ENCODE measurements around the gene SNRK. TPM values are rescaled to one million over a fixed set of nuclear protein-coding genes. Genes with fewer than 3 reads are reported as not detected.

Gene SNRK
- total and polyA plus RNA-seq, 2 donors (not counting 3 experiments of a cell fraction or from before 2014, with no cell fraction given) = 43.3 to 99.9 TPM

DNA sequence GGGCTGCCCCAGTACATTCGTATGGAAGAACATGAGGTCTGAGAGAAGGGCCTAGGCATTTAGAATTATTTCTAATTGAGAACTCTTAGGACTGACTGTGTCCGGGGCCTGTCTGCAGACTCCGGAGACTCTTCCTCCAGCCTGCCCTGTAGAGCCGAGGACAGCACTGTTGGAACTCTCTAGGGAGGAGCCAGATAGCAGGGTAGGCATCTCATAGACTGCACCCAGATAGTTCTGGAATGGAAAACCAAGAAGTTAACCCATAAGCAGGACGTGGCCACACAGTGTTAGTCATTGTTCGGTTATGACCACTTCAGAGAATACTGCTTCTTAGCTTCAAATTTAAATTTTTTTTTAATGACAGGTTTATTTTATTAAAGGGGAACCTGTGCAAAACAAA lies 59.5 kb downstream of the SNRK start:
- Histone ChIP-seq H4K20me1 (replicated peaks; ENCODE audit: control insufficient read depth, extremely low read depth, insufficient read depth, low read length) (peaks cover 2% of the 10 kb centered on the region), H3K4me2 (ENCODE audit: insufficient read depth, low read length) (no peak overlapping the region), H3K79me2 (ENCODE audit: control insufficient read depth, insufficient read depth, low read length) (peaks cover 55% of the 10 kb centered on the region), H3K4me3 (replicated peaks in 1 of 3; ENCODE audit: insufficient read depth in 1 of 3, low read depth in 1 of 3, low read length in 3 of 3) (no peak overlapping the region), H3K9me1 (replicated peaks; ENCODE audit: control insufficient read depth, extremely low read depth, insufficient read depth, low read length) (no peaks in the 10 kb centered on the region), H3K27ac (ENCODE audit: insufficient read depth, low read depth, low read length) (no peak overlapping the region), H3K36me3 (ENCODE audit: control insufficient read depth in 2 of 2, extremely low read depth in 1 of 2, insufficient read depth in 2 of 2, low read length in 2 of 2) (peaks cover 52 to 75% of the 10 kb centered on the region in 2 experiments), H3K4me1 (ENCODE audit: control insufficient read depth, extremely low read depth, insufficient read depth, low read length) (peaks cover 7% of the 10 kb centered on the region), H3K9ac (replicated peaks; ENCODE audit: extremely low read depth, insufficient read depth, low read length) (no peak overlapping the region), H3K27me3 (ENCODE audit: control insufficient read depth in 2 of 2, insufficient read depth in 2 of 2, low read length in 2 of 2) (no peaks in the 10 kb centered on the region), H2AFZ (ENCODE audit: low read depth, low read length) (no peak overlapping the region), H3K9me3 (replicated peaks; ENCODE audit: control insufficient read depth, insufficient read depth, low read length) (no peaks in the 10 kb centered on the region)
- ChIA-PET POLR2A (no interaction called here), CTCF (interaction anchor here (1.8 to 5.4 kb wide), 3 partner anchors 44 to 157 kb away, joined by 7 to 26 read pairs (median 9); no protein-coding TSS in a partner anchor)
- no peak for FAIRE-seq
- no peak for DNase-seq (ENCODE audit: low read depth, low spot score)
- TF ChIP-seq, protein P1, sequence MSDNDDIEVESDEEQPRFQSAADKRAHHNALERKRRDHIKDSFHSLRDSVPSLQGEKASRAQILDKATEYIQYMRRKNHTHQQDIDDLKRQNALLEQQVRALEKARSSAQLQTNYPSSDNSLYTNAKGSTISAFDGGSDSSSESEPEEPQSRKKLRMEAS (IDR thresholded peaks at IDR 0.05; ENCODE audit: insufficient read depth, insufficient read length) = no peak
- TF ChIP-seq POLR2A (IDR thresholded peaks at IDR 0.05; ENCODE audit: low read depth, low read length) (no peak), POLR2AphosphoS5 (IDR thresholded peaks at IDR 0.05; ENCODE audit: insufficient read depth, low read depth, low read length) (peak; percentile 31)
- BruUV-seq (replicated peaks) = no TSS peak
- intact Hi-C loops (cut with micrococcal nuclease) (no loop called here), dilution Hi-C loops (cut with MboI; ENCODE audit: extremely low pct_ligation_motif_present, low sequenced_read_pairs) (no loop called here)

DNA sequence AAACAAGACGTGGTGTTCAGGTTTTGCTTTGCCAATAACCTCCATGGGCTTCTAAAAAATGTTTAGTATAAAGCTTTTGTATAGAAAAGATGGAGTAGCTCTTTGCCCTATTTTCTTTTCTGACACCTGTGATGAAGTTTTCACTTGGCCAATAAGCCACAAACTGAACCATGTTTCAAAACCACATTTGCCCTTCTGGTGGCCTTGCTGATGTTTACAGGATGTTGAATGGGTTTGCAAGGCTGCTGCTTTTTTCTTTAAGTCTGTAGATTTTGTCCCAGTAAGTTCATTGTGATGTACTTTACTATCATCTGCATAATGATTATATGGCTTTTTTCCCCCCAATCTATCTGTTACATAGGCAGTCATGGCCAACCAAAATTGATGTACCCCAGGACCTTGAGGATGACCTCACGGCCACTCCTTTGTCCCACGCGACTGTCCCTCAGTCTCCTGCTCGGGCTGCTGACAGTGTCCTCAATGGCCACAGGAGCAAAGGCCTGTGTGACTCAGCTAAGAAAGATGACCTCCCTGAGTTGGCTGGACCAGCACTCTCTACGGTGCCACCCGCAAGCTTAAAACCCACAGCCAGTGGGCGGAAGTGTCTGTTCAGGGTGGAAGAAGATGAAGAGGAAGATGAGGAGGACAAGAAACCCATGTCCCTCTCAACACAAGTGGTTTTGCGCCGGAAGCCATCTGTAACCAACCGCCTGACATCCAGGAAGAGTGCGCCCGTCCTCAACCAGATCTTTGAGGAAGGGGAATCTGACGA lies 60.8 kb downstream of the SNRK start:
- Histone ChIP-seq H3K27me3 (ENCODE audit: control insufficient read depth in 2 of 2, insufficient read depth in 2 of 2, low read length in 2 of 2) (no peaks in the 10 kb centered on the region), H3K36me3 (ENCODE audit: control insufficient read depth in 2 of 2, extremely low read depth in 1 of 2, insufficient read depth in 2 of 2, low read length in 2 of 2) (peaks cover 51 to 71% of the 10 kb centered on the region in 2 experiments), H3K9ac (replicated peaks; ENCODE audit: extremely low read depth, insufficient read depth, low read length) (no peak overlapping the region), H3K4me1 (ENCODE audit: control insufficient read depth, extremely low read depth, insufficient read depth, low read length) (peaks cover 7% of the 10 kb centered on the region), H2AFZ (ENCODE audit: low read depth, low read length) (no peak overlapping the region), H4K20me1 (replicated peaks; ENCODE audit: control insufficient read depth, extremely low read depth, insufficient read depth, low read length) (peaks cover 2% of the 10 kb centered on the region), H3K79me2 (ENCODE audit: control insufficient read depth, insufficient read depth, low read length) (peaks cover 47% of the 10 kb centered on the region), H3K27ac (ENCODE audit: insufficient read depth, low read depth, low read length) (no peak overlapping the region), H3K4me2 (ENCODE audit: insufficient read depth, low read length) (no peak overlapping the region), H3K9me1 (replicated peaks; ENCODE audit: control insufficient read depth, extremely low read depth, insufficient read depth, low read length) (no peaks in the 10 kb centered on the region), H3K4me3 (replicated peaks in 1 of 3; ENCODE audit: insufficient read depth in 1 of 3, low read depth in 1 of 3, low read length in 3 of 3) (no peak overlapping the region), H3K9me3 (replicated peaks; ENCODE audit: control insufficient read depth, insufficient read depth, low read length) (no peaks in the 10 kb centered on the region)
- TF ChIP-seq POLR2AphosphoS5 (IDR thresholded peaks at IDR 0.05; ENCODE audit: insufficient read depth, low read depth, low read length) = no peak
- no peak for TF ChIP-seq GATA2 (IDR thresholded peaks at IDR 0.05; ENCODE audit: insufficient read depth, insufficient read length, low read depth, low read length)
- no peak for TF ChIP-seq EZH2 (IDR thresholded peaks at IDR 0.05; ENCODE audit: borderline replicate concordance, low read depth, low read length, severe bottlenecking)
- TF ChIP-seq FOS (IDR thresholded peaks at IDR 0.05; ENCODE audit: borderline replicate concordance, insufficient read depth, low read length) = no peak
- no peak for TF ChIP-seq JUN (IDR thresholded peaks at IDR 0.05; ENCODE audit: borderline replicate concordance, insufficient read depth, insufficient read length, low read depth)
- TF ChIP-seq, protein P2, sequence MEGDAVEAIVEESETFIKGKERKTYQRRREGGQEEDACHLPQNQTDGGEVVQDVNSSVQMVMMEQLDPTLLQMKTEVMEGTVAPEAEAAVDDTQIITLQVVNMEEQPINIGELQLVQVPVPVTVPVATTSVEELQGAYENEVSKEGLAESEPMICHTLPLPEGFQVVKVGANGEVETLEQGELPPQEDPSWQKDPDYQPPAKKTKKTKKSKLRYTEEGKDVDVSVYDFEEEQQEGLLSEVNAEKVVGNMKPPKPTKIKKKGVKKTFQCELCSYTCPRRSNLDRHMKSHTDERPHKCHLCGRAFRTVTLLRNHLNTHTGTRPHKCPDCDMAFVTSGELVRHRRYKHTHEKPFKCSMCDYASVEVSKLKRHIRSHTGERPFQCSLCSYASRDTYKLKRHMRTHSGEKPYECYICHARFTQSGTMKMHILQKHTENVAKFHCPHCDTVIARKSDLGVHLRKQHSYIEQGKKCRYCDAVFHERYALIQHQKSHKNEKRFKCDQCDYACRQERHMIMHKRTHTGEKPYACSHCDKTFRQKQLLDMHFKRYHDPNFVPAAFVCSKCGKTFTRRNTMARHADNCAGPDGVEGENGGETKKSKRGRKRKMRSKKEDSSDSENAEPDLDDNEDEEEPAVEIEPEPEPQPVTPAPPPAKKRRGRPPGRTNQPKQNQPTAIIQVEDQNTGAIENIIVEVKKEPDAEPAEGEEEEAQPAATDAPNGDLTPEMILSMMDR (IDR thresholded peaks at IDR 0.05; ENCODE audit: extremely low read depth in 1 of 2, insufficient read depth in 1 of 2, low read depth in 1 of 2, low read length in 2 of 2) = no peak
- no peak for TF ChIP-seq POLR2A (IDR thresholded peaks at IDR 0.05; ENCODE audit: low read depth, low read length)
- TF ChIP-seq, protein P1 (IDR thresholded peaks at IDR 0.05; ENCODE audit: insufficient read depth, insufficient read length) = no peak
- no peak for TF ChIP-seq MYC (IDR thresholded peaks at IDR 0.05; ENCODE audit: low read depth, low read length)
- BruUV-seq (replicated peaks) = no TSS peak
- dilution Hi-C loops (cut with MboI; ENCODE audit: extremely low pct_ligation_motif_present, low sequenced_read_pairs) = no loop called here
- POLR2A ChIA-PET = no interaction called here
- intact Hi-C loops (cut with micrococcal nuclease) = no loop called here
- CTCF ChIA-PET = interaction anchor here (0.6 to 5.4 kb wide), 5 partner anchors 12 to 185 kb away, joined by 3 to 26 read pairs (median 4); no protein-coding TSS in a partner anchor
- FAIRE-seq (no peak), DNase-seq (ENCODE audit: low read depth, low spot score) (no peak)

All from endothelial cell of umbilical vein (primary cell).